GM23338 (cell line): ENCODE results near the gene IFI16. TPM values are rescaled to one million over a fixed set of nuclear protein-coding genes. Genes with fewer than 3 reads are reported as not detected.
"Not testable (repeated sequence)": the region's sequence is repeated elsewhere in the genome, so short reads cannot be mapped to it uniquely, and the experiment has no call there.

Source experiments
- ATAC-seq: fragments of 200-7000 bp; cut with Tn5 transposase; 3 replicates; pipeline ENCODE4 v1.9.1; 2020
- DNase-seq: peaks from one replicate; pipeline ENCODE4 v3.0.0-alpha.2; 2015; ENCODE audit warnings: low spot score
- H2AFZ ChIP-seq: fragments of 200-600 bp; sonication (generic); 2 replicates; pipeline ENCODE4 v1.8.0; 2016; ENCODE audit warnings: antibody characterized with exemption, mild to moderate bottlenecking, moderate library complexity
- H3F3A ChIP-seq: fragments of 200-600 bp; sonication (generic); replicated peaks from 2 replicates; pipeline ENCODE4 v1.8.0; 2017; ENCODE audit warnings: antibody characterized with exemption, mixed run types, low read depth
- H3K27ac ChIP-seq: fragments of 200-600 bp; sonication (generic); 2 replicates; pipeline ENCODE4 v1.6.1; 2016; ENCODE audit warnings: low read depth
- H3K27me3 ChIP-seq: fragments of 200-600 bp; sonication (generic); 2 replicates; pipeline ENCODE4 v1.8.0; 2016; ENCODE audit warnings: mild to moderate bottlenecking, mixed run types, moderate library complexity; ENCODE audit not compliant: insufficient read depth
- H3K36me3 ChIP-seq: fragments of 200-600 bp; sonication (generic); 2 replicates; pipeline ENCODE4 v1.8.0; 2016; ENCODE audit warnings: mild to moderate bottlenecking; ENCODE audit not compliant: insufficient read depth
- H3K4me1 ChIP-seq: fragments of 200-600 bp; sonication (generic); 2 replicates; pipeline ENCODE4 v1.8.0; 2016; ENCODE audit warnings: mild to moderate bottlenecking, moderate library complexity; ENCODE audit not compliant: insufficient read depth
- H3K4me2 ChIP-seq: fragments of 200-600 bp; sonication (generic); 2 replicates; pipeline ENCODE4 v1.7.1; 2017; ENCODE audit warnings: mixed run types
- H3K4me3 ChIP-seq: fragments of 200-600 bp; sonication (generic); 2 replicates; pipeline ENCODE4 v1.6.1; 2016; ENCODE audit warnings: mixed run types
- H3K79me2 ChIP-seq: fragments of 200-600 bp; sonication (generic); replicated peaks from 2 replicates; pipeline ENCODE4 v1.8.0; 2017; ENCODE audit warnings: mild to moderate bottlenecking; ENCODE audit not compliant: insufficient read depth
- H3K9me2 ChIP-seq: fragments of 200-600 bp; sonication (generic); 2 replicates; pipeline ENCODE4 v1.8.0; 2017; ENCODE audit not compliant: insufficient read depth
- H4K20me1 ChIP-seq: fragments of 200-600 bp; sonication (generic); replicated peaks from 2 replicates; pipeline ENCODE4 v1.8.0; 2017; ENCODE audit warnings: mild to moderate bottlenecking; ENCODE audit not compliant: insufficient read depth
- H3K27ac Mint-ChIP-seq: 2 replicates; pipeline ENCODE4 v1.8.0; 2020; ENCODE audit warnings: inconsistent platforms, mild to moderate bottlenecking, moderate library complexity, mixed read lengths
- H3K27me3 Mint-ChIP-seq: 3 replicates; pipeline ENCODE4 v1.8.0; 2022; ENCODE audit warnings: low read depth, mild to moderate bottlenecking, moderate library complexity, mixed read lengths, inconsistent platforms; ENCODE audit not compliant: insufficient read depth, poor library complexity
- H3K36me3 Mint-ChIP-seq: 3 replicates; pipeline ENCODE4 v1.8.0; 2021; ENCODE audit warnings: low read depth, mild to moderate bottlenecking, inconsistent platforms, moderate library complexity, mixed read lengths
- H3K4me1 Mint-ChIP-seq: 3 replicates; pipeline ENCODE4 v1.8.0; 2020; ENCODE audit warnings: mild to moderate bottlenecking, inconsistent platforms, mixed read lengths
- H3K4me3 Mint-ChIP-seq: 3 replicates; pipeline ENCODE4 v1.8.0; 2021; ENCODE audit warnings: moderate library complexity, mild to moderate bottlenecking, inconsistent platforms, mixed read lengths
- H3K9me3 Mint-ChIP-seq: 3 replicates; pipeline ENCODE4 v1.8.0; 2020; ENCODE audit warnings: moderate library complexity, mild to moderate bottlenecking, inconsistent platforms, mixed read lengths
- CREB1 ChIP-seq: fragments of 250-450 bp; sonication (Bioruptor Pico); IDR thresholded peaks from 2 replicates; pipeline ENCODE4 v1.5.0; 2020; ENCODE audit warnings: low read depth, mild to moderate bottlenecking, moderate library complexity
- ZNF114 ChIP-seq: fragments of 250-450 bp; sonication (Bioruptor Pico); IDR thresholded peaks from 2 replicates; pipeline ENCODE4 v1.5.0; 2020; ENCODE audit warnings: mild to moderate bottlenecking, moderate library complexity
- ZNF331 ChIP-seq: fragments of 250-450 bp; sonication (Bioruptor Pico); IDR thresholded peaks from 2 replicates; pipeline ENCODE4 v1.5.0; 2020; ENCODE audit warnings: low read depth, mild to moderate bottlenecking, moderate library complexity
- polyA plus RNA-seq: library from polyadenylated mRNA; unstranded; fragments of >200 nt; fragmentation: Nextera tagmentation; extraction: Ambion mirVana; gene quantifications from 2 replicates; pipeline ENCODE4 v1.2.1, GENCODE V29; 2016
- total RNA-seq: library from RNA; depleted of rRNA; stranded (reverse); fragments of >200 nt; shearing (Covaris generic); gene quantifications from 2 replicates; pipeline ENCODE4 v1.2.3, GENCODE V29; 2014
- TF ChIP-seq, protein P1 (sequence below): fragments of 250-450 bp; sonication (Bioruptor Pico); IDR thresholded peaks from 2 replicates; pipeline ENCODE4 v1.5.0; 2020; ENCODE audit warnings: mild to moderate bottlenecking, moderate library complexity
- TF ChIP-seq, protein P2 (sequence below): IDR thresholded peaks from one replicate; pipeline ENCODE4 v1.6.1; 2018; ENCODE audit warnings: antibody characterized with exemption; ENCODE audit not compliant: unreplicated experiment

The IFI16 gene
- total and polyA plus RNA-seq, 2 experiments from 2014 or later = 0.31 to 2.1 TPM

DNA sequence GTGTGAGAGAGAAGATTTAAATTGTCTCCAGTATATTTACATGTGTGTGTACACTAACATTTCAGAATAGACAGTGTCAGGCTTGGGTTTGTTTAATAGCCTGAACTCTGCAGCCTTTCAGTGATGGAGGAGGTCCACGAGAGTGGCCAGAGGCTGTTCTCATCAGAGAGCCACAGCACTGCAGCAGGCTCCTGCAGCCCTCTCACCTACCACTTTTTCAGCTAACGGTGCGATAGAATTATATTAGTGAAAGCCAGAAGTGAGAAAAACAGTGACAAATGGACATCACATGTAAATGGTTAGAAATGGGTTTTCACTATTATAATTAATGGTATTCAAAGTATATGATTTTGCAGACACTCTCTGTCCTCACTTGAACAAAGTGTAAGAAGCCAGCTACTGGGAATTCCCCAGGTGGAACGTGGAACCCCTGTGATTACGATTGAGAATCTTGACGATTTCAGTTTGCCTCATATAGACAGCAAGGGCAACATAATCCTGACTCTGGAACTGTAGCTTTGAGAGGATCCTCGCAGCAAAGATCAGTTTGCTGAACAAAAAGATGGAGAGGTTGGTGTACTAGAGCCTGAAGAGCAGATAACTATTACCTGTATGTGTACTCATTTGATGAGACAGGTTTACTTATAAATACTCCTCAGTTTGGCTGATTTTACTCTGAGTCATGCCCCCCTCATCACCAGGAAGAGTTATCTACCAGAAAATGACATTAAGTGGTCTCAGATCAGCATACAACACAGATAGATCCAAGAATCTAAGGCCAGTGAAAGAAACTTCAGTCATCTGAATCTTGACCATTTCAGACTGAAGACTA, 31.4 kb downstream of the IFI16 start:
- H3K27me3 ChIP-seq = no peaks in the 10 kb centered on the region
- no peaks in the 10 kb centered on the region for H3K9me2 ChIP-seq
- H2AFZ ChIP-seq = no peak overlapping the region
- DNase-seq (no peak), ATAC-seq (no peak)
- H3F3A ChIP-seq = no peaks in the 10 kb centered on the region
- H3K27me3 Mint-ChIP-seq = no peaks in the 10 kb centered on the region
- no peak overlapping the region for H3K4me3 Mint-ChIP-seq
- no peaks in the 10 kb centered on the region for H3K4me1 ChIP-seq
- no peak for TF ChIP-seq ZNF331 (CRISPR knock-in tag)
- no peaks in the 10 kb centered on the region for H3K4me1 Mint-ChIP-seq
- H3K36me3 ChIP-seq = no peaks in the 10 kb centered on the region
- H3K79me2 ChIP-seq = no peaks in the 10 kb centered on the region
- no peak overlapping the region for H3K27ac Mint-ChIP-seq
- H3K4me3 ChIP-seq = no peak overlapping the region
- H3K36me3 Mint-ChIP-seq = no peaks in the 10 kb centered on the region
- H3K9me3 Mint-ChIP-seq = no peaks in the 10 kb centered on the region
- H3K4me2 ChIP-seq = no peak overlapping the region
- H4K20me1 ChIP-seq = no peaks in the 10 kb centered on the region
- H3K27ac ChIP-seq = no peak overlapping the region

DNA sequence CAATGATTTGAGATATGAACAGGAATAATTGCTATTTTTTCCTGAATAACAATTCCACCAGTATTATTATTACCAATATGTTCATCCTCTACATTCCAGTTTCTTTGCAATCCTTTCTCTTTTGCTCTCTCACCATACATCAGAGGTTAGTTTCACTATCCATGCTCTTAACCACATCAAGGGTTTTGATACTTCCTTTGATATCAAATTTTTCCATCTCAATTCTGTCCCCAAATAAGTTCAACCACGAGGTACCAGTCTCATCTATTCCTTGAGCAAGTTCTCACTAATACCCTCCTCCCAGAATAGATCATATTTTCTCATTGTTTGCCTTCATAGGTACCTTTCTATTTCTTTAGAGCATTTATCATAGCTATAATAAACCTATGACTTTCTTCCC, 36.8 kb downstream of the IFI16 start:
- H4K20me1 ChIP-seq, H3K27me3 ChIP-seq, H3K4me3 Mint-ChIP-seq, DNase-seq, H3K4me3 ChIP-seq, H3K4me2 ChIP-seq, H3K27ac ChIP-seq, H3F3A ChIP-seq, H3K27ac Mint-ChIP-seq, H3K36me3 Mint-ChIP-seq, H3K9me3 Mint-ChIP-seq, H3K79me2 ChIP-seq, H2AFZ ChIP-seq, H3K36me3 ChIP-seq, H3K4me1 Mint-ChIP-seq, H3K4me1 ChIP-seq, ATAC-seq, H3K27me3 Mint-ChIP-seq, H3K9me2 ChIP-seq: not testable (repeated sequence)

DNA sequence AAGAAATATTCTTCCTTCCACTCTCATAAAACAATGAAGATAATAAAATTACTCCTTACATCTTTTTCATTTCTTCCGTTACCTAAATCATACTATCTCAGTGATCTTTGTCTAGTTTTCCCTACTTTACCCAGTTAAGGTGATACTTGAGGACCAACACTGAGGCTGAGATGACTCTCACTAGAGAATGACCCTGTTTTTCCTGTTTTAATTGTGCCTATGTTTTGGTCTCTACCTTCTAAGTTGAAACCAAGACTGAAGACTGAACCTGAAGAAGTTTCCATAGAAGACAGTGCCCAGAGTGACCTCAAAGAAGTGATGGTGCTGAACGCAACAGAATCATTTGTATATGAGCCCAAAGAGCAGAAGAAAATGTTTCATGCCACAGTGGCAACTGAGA, 41.7 kb downstream of the IFI16 start:
- Histone ChIP-seq H4K20me1 (no peaks in the 10 kb centered on the region), H3K27me3 (no peaks in the 10 kb centered on the region), H3K79me2 (no peaks in the 10 kb centered on the region), H3K4me1 (no peaks in the 10 kb centered on the region), H3K4me3 (no peak overlapping the region), H3K36me3 (no peaks in the 10 kb centered on the region), H3K9me2 (no peaks in the 10 kb centered on the region; the same call in 1 of the 2 replicates), H3K4me2 (no peak overlapping the region), H3K27ac (no peak overlapping the region), H2AFZ (no peak overlapping the region), H3F3A (no peaks in the 10 kb centered on the region)
- ATAC-seq = no peak
- H3K27ac Mint-ChIP-seq = no peak overlapping the region
- DNase-seq = no peak
- H3K9me3 Mint-ChIP-seq = peaks cover 2% of the 10 kb centered on the region; the same call in 1 of the 3 replicates
- peaks cover 3% of the 10 kb centered on the region for H3K4me1 Mint-ChIP-seq
- no peak overlapping the region for H3K4me3 Mint-ChIP-seq
- H3K27me3 Mint-ChIP-seq = peaks cover 3% of the 10 kb centered on the region
- no peaks in the 10 kb centered on the region; the same call in 2 of the 3 replicates for H3K36me3 Mint-ChIP-seq
- TF ChIP-seq CREB1 (CRISPR knock-in tag) = no peak
- TF ChIP-seq, protein P1, sequence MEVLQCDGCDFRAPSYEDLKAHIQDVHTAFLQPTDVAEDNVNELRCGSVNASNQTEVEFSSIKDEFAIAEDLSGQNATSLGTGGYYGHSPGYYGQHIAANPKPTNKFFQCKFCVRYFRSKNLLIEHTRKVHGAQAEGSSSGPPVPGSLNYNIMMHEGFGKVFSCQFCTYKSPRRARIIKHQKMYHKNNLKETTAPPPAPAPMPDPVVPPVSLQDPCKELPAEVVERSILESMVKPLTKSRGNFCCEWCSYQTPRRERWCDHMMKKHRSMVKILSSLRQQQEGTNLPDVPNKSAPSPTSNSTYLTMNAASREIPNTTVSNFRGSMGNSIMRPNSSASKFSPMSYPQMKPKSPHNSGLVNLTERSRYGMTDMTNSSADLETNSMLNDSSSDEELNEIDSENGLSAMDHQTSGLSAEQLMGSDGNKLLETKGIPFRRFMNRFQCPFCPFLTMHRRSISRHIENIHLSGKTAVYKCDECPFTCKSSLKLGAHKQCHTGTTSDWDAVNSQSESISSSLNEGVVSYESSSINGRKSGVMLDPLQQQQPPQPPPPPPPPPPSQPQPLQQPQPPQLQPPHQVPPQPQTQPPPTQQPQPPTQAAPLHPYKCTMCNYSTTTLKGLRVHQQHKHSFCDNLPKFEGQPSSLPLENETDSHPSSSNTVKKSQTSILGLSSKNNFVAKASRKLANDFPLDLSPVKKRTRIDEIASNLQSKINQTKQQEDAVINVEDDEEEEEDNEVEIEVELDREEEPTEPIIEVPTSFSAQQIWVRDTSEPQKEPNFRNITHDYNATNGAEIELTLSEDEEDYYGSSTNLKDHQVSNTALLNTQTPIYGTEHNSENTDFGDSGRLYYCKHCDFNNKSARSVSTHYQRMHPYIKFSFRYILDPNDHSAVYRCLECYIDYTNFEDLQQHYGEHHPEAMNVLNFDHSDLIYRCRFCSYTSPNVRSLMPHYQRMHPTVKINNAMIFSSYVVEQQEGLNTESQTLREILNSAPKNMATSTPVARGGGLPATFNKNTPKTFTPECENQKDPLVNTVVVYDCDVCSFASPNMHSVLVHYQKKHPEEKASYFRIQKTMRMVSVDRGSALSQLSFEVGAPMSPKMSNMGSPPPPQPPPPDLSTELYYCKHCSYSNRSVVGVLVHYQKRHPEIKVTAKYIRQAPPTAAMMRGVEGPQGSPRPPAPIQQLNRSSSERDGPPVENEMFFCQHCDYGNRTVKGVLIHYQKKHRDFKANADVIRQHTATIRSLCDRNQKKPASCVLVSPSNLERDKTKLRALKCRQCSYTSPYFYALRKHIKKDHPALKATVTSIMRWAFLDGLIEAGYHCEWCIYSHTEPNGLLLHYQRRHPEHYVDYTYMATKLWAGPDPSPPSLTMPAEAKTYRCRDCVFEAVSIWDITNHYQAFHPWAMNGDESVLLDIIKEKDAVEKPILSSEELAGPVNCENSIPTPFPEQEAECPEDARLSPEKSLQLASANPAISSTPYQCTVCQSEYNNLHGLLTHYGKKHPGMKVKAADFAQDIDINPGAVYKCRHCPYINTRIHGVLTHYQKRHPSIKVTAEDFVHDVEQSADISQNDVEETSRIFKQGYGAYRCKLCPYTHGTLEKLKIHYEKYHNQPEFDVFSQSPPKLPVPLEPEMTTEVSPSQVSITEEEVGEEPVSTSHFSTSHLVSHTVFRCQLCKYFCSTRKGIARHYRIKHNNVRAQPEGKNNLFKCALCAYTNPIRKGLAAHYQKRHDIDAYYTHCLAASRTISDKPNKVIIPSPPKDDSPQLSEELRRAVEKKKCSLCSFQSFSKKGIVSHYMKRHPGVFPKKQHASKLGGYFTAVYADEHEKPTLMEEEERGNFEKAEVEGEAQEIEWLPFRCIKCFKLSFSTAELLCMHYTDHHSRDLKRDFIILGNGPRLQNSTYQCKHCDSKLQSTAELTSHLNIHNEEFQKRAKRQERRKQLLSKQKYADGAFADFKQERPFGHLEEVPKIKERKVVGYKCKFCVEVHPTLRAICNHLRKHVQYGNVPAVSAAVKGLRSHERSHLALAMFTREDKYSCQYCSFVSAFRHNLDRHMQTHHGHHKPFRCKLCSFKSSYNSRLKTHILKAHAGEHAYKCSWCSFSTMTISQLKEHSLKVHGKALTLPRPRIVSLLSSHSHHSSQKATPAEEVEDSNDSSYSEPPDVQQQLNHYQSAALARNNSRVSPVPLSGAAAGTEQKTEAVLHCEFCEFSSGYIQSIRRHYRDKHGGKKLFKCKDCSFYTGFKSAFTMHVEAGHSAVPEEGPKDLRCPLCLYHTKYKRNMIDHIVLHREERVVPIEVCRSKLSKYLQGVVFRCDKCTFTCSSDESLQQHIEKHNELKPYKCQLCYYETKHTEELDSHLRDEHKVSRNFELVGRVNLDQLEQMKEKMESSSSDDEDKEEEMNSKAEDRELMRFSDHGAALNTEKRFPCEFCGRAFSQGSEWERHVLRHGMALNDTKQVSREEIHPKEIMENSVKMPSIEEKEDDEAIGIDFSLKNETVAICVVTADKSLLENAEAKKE (CRISPR knock-in tag) = no peak
- no peak for TF ChIP-seq ZNF114 (CRISPR knock-in tag)
- TF ChIP-seq, protein P2, sequence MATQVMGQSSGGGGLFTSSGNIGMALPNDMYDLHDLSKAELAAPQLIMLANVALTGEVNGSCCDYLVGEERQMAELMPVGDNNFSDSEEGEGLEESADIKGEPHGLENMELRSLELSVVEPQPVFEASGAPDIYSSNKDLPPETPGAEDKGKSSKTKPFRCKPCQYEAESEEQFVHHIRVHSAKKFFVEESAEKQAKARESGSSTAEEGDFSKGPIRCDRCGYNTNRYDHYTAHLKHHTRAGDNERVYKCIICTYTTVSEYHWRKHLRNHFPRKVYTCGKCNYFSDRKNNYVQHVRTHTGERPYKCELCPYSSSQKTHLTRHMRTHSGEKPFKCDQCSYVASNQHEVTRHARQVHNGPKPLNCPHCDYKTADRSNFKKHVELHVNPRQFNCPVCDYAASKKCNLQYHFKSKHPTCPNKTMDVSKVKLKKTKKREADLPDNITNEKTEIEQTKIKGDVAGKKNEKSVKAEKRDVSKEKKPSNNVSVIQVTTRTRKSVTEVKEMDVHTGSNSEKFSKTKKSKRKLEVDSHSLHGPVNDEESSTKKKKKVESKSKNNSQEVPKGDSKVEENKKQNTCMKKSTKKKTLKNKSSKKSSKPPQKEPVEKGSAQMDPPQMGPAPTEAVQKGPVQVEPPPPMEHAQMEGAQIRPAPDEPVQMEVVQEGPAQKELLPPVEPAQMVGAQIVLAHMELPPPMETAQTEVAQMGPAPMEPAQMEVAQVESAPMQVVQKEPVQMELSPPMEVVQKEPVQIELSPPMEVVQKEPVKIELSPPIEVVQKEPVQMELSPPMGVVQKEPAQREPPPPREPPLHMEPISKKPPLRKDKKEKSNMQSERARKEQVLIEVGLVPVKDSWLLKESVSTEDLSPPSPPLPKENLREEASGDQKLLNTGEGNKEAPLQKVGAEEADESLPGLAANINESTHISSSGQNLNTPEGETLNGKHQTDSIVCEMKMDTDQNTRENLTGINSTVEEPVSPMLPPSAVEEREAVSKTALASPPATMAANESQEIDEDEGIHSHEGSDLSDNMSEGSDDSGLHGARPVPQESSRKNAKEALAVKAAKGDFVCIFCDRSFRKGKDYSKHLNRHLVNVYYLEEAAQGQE = no peak
